ENCODE results near the gene MLNR.

GRCh38 chr13:49217962-49218492 lies 2.1 kb upstream of the MLNR start:
- TF ChIP-seq EZH2 (IDR thresholded peaks at IDR 0.05; ENCODE audit: borderline replicate concordance, low read length) (no peak), CTCF (conservative IDR thresholded peaks at IDR 0.05 in 1 of 2, IDR thresholded peaks at IDR 0.05 in 1 of 2; ENCODE audit: extremely low read depth in 1 of 2, insufficient read depth in 1 of 2, low read depth in 1 of 2, low read length in 2 of 2) (no peak)

Measured in mammary epithelial cell (primary cell).